GM12878 (cell line): ENCODE measurements around the gene C1orf52.

Experiments used
- ATF2 ChIP-seq: IDR thresholded peaks from 2 replicates; pipeline ENCODE4 v1.6.1; 2012; ENCODE audit warnings: low read length, inconsistent platforms
- CREB1 ChIP-seq: IDR thresholded peaks from 2 replicates; pipeline ENCODE4 v1.6.1; 2012; ENCODE audit warnings: low read depth, mild to moderate bottlenecking, inconsistent platforms
- EP300 ChIP-seq, 2 experiments: fragments of 150-350 bp in 1 of 2; IDR thresholded peaks; 2 replicates each; pipeline ENCODE4 v1.6.1; 2011 to 2012; ENCODE audit warnings: low read depth in 2 of 2, low read length in 2 of 2, borderline replicate concordance in 1 of 2, improper control_type of control experiment in 1 of 2, inconsistent platforms in 1 of 2; ENCODE audit not compliant: control insufficient read depth in 1 of 2
- NFIC ChIP-seq: IDR thresholded peaks from 2 replicates; pipeline ENCODE4 v1.6.1; 2012; ENCODE audit warnings: low read depth, mild to moderate bottlenecking, inconsistent platforms, low read length, moderate library complexity
- POLR2A ChIP-seq: IDR thresholded peaks from 2 replicates; pipeline ENCODE4 v1.6.1; 2011; ENCODE audit warnings: low read depth, mild to moderate bottlenecking, low read length
- SIN3A ChIP-seq: IDR thresholded peaks from 2 replicates; pipeline ENCODE4 v1.6.1; 2012; ENCODE audit warnings: low read depth, low read length, improper control_type of control experiment
- TF ChIP-seq, protein P1 (sequence below): IDR thresholded peaks from 2 replicates; pipeline ENCODE4 v1.6.1; 2011; ENCODE audit warnings: low read depth, low read length, improper control_type of control experiment, borderline replicate concordance
- TF ChIP-seq, protein P2 (sequence below), 3 experiments: IDR thresholded peaks in 2 of 3; conservative IDR thresholded peaks in 1 of 3; 2 replicates each; pipeline ENCODE4 v1.5.1; 2011; ENCODE audit warnings: low read depth in 3 of 3, low read length in 3 of 3, mild to moderate bottlenecking in 3 of 3, control low read depth in 2 of 3, moderate library complexity in 2 of 3, inconsistent platforms in 1 of 3, mixed read lengths in 1 of 3; ENCODE audit not compliant: control insufficient read depth in 2 of 3, insufficient read depth in 1 of 3; ENCODE audit errors: extremely low read depth in 1 of 3
- TF ChIP-seq, protein P3 (sequence below): fragments of 450-650 bp; IDR thresholded peaks from 2 replicates; pipeline ENCODE4 v1.6.1; 2016; ENCODE audit warnings: mild to moderate bottlenecking
- TF ChIP-seq, protein P4 (sequence below): IDR thresholded peaks from 2 replicates; pipeline ENCODE4 v1.6.1; 2012; ENCODE audit warnings: mild to moderate bottlenecking, low read depth, low read length

DNA sequence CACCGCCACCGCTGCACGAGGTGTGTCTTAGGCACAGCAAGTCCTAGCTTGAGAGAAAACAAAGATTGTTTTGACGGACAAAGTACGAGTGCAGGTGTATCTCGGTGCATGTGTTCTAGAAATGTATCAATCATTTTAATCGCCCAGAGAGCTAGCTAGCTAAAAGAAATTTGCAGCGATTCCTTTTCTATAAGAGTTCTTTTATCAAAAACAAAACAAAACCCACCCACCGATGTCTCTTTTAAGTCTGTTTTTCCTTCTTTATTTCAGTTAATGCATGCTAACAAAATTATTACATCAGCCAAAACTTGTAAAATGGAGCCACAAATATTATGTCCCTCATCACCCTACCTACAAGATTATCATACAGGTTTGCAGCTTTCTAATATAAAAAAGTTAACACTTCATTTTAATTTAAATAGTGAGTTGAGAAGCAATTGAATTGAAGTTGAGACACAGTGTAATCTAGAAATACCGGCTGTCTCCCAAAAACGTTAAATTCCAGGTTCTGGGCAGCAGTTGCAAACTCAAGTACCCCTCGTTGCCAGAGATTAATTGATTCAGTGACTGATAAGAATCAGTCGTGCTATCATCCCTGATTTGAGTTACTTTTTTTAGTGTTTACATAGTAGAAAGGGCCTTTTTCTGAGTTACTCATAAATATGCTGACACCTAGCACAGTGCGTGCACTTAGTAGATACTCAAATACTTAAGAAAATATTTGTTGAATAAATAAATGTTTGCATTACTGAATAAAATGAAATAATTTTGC is 57.2 kb downstream of the C1orf52 start:
- TF ChIP-seq, protein P1, sequence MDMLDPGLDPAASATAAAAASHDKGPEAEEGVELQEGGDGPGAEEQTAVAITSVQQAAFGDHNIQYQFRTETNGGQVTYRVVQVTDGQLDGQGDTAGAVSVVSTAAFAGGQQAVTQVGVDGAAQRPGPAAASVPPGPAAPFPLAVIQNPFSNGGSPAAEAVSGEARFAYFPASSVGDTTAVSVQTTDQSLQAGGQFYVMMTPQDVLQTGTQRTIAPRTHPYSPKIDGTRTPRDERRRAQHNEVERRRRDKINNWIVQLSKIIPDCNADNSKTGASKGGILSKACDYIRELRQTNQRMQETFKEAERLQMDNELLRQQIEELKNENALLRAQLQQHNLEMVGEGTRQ = no peak
- TF ChIP-seq POLR2A = no peak
- TF ChIP-seq SIN3A = no peak
- TF ChIP-seq, protein P2, sequence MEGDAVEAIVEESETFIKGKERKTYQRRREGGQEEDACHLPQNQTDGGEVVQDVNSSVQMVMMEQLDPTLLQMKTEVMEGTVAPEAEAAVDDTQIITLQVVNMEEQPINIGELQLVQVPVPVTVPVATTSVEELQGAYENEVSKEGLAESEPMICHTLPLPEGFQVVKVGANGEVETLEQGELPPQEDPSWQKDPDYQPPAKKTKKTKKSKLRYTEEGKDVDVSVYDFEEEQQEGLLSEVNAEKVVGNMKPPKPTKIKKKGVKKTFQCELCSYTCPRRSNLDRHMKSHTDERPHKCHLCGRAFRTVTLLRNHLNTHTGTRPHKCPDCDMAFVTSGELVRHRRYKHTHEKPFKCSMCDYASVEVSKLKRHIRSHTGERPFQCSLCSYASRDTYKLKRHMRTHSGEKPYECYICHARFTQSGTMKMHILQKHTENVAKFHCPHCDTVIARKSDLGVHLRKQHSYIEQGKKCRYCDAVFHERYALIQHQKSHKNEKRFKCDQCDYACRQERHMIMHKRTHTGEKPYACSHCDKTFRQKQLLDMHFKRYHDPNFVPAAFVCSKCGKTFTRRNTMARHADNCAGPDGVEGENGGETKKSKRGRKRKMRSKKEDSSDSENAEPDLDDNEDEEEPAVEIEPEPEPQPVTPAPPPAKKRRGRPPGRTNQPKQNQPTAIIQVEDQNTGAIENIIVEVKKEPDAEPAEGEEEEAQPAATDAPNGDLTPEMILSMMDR (IDR thresholded peaks at IDR 0.05 in 2 of 3, conservative IDR thresholded peaks at IDR 0.05 in 1 of 3; ENCODE audit: control insufficient read depth in 2 of 3, extremely low read depth in 1 of 3, insufficient read depth in 1 of 3, low read depth in 3 of 3, low read length in 3 of 3) = no peak
- TF ChIP-seq, protein P3, sequence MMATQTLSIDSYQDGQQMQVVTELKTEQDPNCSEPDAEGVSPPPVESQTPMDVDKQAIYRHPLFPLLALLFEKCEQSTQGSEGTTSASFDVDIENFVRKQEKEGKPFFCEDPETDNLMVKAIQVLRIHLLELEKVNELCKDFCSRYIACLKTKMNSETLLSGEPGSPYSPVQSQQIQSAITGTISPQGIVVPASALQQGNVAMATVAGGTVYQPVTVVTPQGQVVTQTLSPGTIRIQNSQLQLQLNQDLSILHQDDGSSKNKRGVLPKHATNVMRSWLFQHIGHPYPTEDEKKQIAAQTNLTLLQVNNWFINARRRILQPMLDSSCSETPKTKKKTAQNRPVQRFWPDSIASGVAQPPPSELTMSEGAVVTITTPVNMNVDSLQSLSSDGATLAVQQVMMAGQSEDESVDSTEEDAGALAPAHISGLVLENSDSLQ = no peak
- TF ChIP-seq EP300 (IDR thresholded peaks at IDR 0.05; ENCODE audit: borderline replicate concordance in 1 of 2, control insufficient read depth in 1 of 2, low read depth in 2 of 2, low read length in 2 of 2) = no peak
- TF ChIP-seq, protein P4, sequence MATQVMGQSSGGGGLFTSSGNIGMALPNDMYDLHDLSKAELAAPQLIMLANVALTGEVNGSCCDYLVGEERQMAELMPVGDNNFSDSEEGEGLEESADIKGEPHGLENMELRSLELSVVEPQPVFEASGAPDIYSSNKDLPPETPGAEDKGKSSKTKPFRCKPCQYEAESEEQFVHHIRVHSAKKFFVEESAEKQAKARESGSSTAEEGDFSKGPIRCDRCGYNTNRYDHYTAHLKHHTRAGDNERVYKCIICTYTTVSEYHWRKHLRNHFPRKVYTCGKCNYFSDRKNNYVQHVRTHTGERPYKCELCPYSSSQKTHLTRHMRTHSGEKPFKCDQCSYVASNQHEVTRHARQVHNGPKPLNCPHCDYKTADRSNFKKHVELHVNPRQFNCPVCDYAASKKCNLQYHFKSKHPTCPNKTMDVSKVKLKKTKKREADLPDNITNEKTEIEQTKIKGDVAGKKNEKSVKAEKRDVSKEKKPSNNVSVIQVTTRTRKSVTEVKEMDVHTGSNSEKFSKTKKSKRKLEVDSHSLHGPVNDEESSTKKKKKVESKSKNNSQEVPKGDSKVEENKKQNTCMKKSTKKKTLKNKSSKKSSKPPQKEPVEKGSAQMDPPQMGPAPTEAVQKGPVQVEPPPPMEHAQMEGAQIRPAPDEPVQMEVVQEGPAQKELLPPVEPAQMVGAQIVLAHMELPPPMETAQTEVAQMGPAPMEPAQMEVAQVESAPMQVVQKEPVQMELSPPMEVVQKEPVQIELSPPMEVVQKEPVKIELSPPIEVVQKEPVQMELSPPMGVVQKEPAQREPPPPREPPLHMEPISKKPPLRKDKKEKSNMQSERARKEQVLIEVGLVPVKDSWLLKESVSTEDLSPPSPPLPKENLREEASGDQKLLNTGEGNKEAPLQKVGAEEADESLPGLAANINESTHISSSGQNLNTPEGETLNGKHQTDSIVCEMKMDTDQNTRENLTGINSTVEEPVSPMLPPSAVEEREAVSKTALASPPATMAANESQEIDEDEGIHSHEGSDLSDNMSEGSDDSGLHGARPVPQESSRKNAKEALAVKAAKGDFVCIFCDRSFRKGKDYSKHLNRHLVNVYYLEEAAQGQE = no peak
- no peak for TF ChIP-seq CREB1
- no peak for TF ChIP-seq ATF2
- TF ChIP-seq NFIC = no peak
